GM12892 (cell line): Measurements from ENCODE around the gene BTRC.

Experiments
- POLR2A ChIP-seq: IDR thresholded peaks from 2 replicates; pipeline ENCODE4 v1.6.1; 2011; ENCODE audit warnings: low read depth, low read length, control low read depth
- POLR2AphosphoS5 ChIP-seq: IDR thresholded peaks from 2 replicates; pipeline ENCODE4 v1.6.1; 2011; ENCODE audit warnings: low read depth, low read length, control low read depth

DNA sequence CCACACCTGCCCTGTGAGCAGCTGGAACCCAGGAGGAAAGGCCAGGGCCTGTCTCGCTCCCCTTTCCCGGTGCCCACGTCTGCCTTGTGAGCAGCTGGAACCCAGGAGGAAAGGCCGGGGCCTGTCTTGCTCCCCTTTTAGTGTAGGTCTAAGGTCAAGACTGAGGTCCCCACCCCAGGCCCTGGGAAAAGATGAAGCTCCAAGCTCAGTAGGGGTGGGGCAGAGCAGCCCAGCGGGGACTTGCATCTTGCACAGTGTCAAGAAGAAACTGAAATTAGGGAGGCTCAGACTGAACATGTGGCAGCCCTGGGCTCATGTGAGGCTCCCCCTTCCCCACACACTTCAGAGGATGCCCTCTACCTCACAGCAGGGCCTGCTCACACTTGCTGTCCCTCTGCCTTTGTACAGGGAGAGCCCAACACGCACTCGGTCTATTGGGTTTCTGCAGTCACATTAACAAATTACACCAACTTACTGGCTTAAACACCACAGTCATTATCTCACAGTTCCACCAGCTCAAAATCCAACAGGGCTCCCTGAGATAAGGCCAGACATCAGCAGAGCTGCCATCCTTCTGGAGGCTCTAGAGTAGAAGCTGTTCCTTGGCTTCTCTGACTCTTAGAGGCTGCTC, 221.7 kb downstream of the BTRC start:
- TF ChIP-seq POLR2A: no peak
- no peak for TF ChIP-seq POLR2AphosphoS5
